ENCODE results near the gene NTNG1.
"Not testable (repeated sequence)": the region's sequence is repeated elsewhere in the genome, so short reads cannot be mapped to it uniquely, and the experiment has no call there.

Gene NTNG1

DNA sequence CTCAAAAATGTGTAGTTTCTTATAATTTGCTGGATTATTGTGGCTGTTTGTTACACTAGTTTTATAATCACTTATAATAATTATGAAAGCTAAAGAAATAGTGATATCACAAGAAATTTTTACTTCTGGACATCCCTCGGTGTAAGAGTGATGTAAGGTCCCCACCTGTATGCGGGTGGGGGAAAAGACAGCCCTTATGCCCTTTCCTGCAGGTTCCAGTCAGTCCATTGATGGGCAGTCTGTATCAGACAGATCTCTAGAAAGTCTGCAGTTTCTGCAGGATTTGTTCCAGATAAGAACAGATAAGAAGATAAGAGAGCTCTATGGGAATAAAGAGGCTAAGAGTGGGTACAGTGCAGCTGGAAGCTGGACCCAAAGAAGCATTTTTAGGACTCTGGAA, 89.3 kb downstream of the NTNG1 start:
- Histone ChIP-seq H3K27ac (replicated peaks) (no peak overlapping the region), H3K4me3 (replicated peaks; ENCODE audit: insufficient read depth, low read length) (no peak overlapping the region), H3K27me3 (ENCODE audit: insufficient read depth, poor library complexity, severe bottlenecking) (no peaks in the 10 kb centered on the region)
- TF ChIP-seq SPI1 (IDR thresholded peaks at IDR 0.05; ENCODE audit: borderline replicate concordance, low read depth) = no peak
- TF ChIP-seq POLR2AphosphoS5 (IDR thresholded peaks at IDR 0.05; ENCODE audit: low read depth) = no peak
- TF ChIP-seq, protein P1, sequence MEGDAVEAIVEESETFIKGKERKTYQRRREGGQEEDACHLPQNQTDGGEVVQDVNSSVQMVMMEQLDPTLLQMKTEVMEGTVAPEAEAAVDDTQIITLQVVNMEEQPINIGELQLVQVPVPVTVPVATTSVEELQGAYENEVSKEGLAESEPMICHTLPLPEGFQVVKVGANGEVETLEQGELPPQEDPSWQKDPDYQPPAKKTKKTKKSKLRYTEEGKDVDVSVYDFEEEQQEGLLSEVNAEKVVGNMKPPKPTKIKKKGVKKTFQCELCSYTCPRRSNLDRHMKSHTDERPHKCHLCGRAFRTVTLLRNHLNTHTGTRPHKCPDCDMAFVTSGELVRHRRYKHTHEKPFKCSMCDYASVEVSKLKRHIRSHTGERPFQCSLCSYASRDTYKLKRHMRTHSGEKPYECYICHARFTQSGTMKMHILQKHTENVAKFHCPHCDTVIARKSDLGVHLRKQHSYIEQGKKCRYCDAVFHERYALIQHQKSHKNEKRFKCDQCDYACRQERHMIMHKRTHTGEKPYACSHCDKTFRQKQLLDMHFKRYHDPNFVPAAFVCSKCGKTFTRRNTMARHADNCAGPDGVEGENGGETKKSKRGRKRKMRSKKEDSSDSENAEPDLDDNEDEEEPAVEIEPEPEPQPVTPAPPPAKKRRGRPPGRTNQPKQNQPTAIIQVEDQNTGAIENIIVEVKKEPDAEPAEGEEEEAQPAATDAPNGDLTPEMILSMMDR (IDR thresholded peaks at IDR 0.05; ENCODE audit: insufficient read depth, low read length) = no peak
- TF ChIP-seq, protein P2, sequence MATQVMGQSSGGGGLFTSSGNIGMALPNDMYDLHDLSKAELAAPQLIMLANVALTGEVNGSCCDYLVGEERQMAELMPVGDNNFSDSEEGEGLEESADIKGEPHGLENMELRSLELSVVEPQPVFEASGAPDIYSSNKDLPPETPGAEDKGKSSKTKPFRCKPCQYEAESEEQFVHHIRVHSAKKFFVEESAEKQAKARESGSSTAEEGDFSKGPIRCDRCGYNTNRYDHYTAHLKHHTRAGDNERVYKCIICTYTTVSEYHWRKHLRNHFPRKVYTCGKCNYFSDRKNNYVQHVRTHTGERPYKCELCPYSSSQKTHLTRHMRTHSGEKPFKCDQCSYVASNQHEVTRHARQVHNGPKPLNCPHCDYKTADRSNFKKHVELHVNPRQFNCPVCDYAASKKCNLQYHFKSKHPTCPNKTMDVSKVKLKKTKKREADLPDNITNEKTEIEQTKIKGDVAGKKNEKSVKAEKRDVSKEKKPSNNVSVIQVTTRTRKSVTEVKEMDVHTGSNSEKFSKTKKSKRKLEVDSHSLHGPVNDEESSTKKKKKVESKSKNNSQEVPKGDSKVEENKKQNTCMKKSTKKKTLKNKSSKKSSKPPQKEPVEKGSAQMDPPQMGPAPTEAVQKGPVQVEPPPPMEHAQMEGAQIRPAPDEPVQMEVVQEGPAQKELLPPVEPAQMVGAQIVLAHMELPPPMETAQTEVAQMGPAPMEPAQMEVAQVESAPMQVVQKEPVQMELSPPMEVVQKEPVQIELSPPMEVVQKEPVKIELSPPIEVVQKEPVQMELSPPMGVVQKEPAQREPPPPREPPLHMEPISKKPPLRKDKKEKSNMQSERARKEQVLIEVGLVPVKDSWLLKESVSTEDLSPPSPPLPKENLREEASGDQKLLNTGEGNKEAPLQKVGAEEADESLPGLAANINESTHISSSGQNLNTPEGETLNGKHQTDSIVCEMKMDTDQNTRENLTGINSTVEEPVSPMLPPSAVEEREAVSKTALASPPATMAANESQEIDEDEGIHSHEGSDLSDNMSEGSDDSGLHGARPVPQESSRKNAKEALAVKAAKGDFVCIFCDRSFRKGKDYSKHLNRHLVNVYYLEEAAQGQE (IDR thresholded peaks at IDR 0.05; ENCODE audit: insufficient replicate concordance, low read depth) = no peak
- no peak for TF ChIP-seq GABPA (IDR thresholded peaks at IDR 0.05; ENCODE audit: low read depth)
- DNase-seq (ENCODE audit: low read depth in 1 of 2, low spot score in 1 of 2) = no peak

DNA sequence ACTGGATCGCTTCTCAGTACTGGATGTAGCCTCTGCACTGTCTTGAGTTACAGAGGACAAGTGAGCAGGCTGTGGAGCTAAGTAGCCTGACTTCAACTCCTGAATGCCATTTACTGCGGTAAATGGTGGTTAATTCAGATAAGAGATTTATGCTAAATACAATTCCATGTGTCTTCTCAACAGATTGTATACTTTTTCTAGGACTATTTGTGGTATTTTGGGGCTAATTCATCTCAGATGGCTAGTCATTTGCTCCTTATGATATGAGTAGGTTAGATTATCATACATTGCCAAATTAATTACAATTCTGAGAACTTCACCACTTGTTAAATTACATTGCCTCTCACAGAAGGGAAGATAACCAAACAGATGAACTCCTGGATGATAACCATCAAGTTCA, 90.5 kb downstream of the NTNG1 start:
- no peak overlapping the region for H3K27ac ChIP-seq (replicated peaks)
- H3K27me3 ChIP-seq (ENCODE audit: insufficient read depth, poor library complexity, severe bottlenecking) = no peaks in the 10 kb centered on the region
- H3K4me3 ChIP-seq (replicated peaks; ENCODE audit: insufficient read depth, low read length) = no peak overlapping the region
- no peak for DNase-seq (ENCODE audit: low read depth in 1 of 2, low spot score in 1 of 2)
- no peak for TF ChIP-seq GABPA (IDR thresholded peaks at IDR 0.05; ENCODE audit: low read depth)
- no peak for TF ChIP-seq POLR2AphosphoS5 (IDR thresholded peaks at IDR 0.05; ENCODE audit: low read depth)
- TF ChIP-seq, protein P2 (IDR thresholded peaks at IDR 0.05; ENCODE audit: insufficient replicate concordance, low read depth) = no peak
- no peak for TF ChIP-seq SPI1 (IDR thresholded peaks at IDR 0.05; ENCODE audit: borderline replicate concordance, low read depth)
- TF ChIP-seq, protein P1 (IDR thresholded peaks at IDR 0.05; ENCODE audit: insufficient read depth, low read length) = no peak

DNA sequence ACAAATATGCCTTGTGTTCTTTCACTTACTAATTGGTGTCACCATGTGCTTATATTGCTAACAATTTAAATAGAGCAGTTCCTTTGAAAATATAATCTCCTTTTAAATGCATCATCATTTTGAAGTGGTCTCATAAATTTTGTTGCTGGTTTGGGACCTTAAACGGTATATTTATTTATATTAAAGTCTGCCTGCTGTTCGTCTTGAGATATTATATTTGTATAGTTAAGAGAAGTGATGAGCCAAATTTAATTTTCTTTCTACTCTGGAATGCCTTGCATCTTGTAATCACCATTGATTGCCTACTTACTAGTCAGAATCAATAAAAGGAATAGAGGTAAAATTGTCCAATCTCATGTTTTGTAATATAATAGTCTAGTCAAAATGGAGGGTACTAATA, 91.6 kb downstream of the NTNG1 start:
- Histone ChIP-seq H3K27me3 (ENCODE audit: insufficient read depth, poor library complexity, severe bottlenecking) (no peaks in the 10 kb centered on the region), H3K4me3 (replicated peaks; ENCODE audit: insufficient read depth, low read length) (no peak overlapping the region), H3K27ac (replicated peaks) (no peak overlapping the region)
- DNase-seq (ENCODE audit: low read depth in 1 of 2, low spot score in 1 of 2) = no peak
- no peak for TF ChIP-seq POLR2AphosphoS5 (IDR thresholded peaks at IDR 0.05; ENCODE audit: low read depth)
- TF ChIP-seq, protein P1 (IDR thresholded peaks at IDR 0.05; ENCODE audit: insufficient read depth, low read length) = no peak
- no peak for TF ChIP-seq GABPA (IDR thresholded peaks at IDR 0.05; ENCODE audit: low read depth)
- TF ChIP-seq SPI1 (IDR thresholded peaks at IDR 0.05; ENCODE audit: borderline replicate concordance, low read depth) = no peak
- TF ChIP-seq, protein P2 (IDR thresholded peaks at IDR 0.05; ENCODE audit: insufficient replicate concordance, low read depth) = no peak

DNA sequence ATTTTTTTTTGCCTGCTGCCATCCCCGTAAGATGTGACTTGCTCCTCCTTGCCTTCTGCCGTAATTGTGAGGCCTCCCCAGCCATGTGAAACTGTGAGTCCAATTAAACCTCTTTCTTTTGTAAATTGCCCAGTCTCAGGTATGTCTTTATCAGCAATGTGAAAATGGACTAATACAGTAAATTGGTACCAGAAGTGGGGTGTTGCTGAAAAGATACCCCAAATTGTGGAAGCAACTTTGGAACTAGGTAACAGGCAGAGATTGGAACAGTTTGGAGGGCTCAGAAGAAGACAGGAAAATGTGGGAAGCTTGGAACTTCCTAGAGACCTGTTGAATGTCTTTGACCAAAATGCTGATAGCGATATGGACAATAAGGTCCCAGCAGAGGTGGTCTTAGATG, 95.9 kb downstream of the NTNG1 start:
- H3K27ac ChIP-seq (replicated peaks); DNase-seq (ENCODE audit: low read depth in 1 of 2, low spot score in 1 of 2); H3K27me3 ChIP-seq (ENCODE audit: insufficient read depth, poor library complexity, severe bottlenecking); H3K4me3 ChIP-seq (replicated peaks; ENCODE audit: insufficient read depth, low read length): not testable (repeated sequence)
